DOHH2 (cell line): ENCODE data around the gene VPS37C.

Experiments used
- H3F3A ChIP-seq: fragments of 200-600 bp; sonication (generic), shearing (Covaris generic); 2 replicates; pipeline ENCODE4 v1.6.0; 2016; ENCODE audit warnings: antibody characterized with exemption, mild to moderate bottlenecking; ENCODE audit not compliant: control insufficient read depth, insufficient read depth
- H3K27ac ChIP-seq: fragments of 200-600 bp; sonication (generic); 2 replicates; pipeline ENCODE4 v1.5.1; 2014; ENCODE audit warnings: low read depth, mild to moderate bottlenecking, low read length, moderate library complexity
- H3K27me3 ChIP-seq: fragments of 200-600 bp; sonication (generic); 2 replicates; pipeline ENCODE4 v1.6.1; 2014; ENCODE audit warnings: mild to moderate bottlenecking, low read length, mixed read lengths; ENCODE audit not compliant: control insufficient read depth
- H3K36me3 ChIP-seq: fragments of 200-600 bp; sonication (generic); 2 replicates; pipeline ENCODE4 v1.6.1; 2014; ENCODE audit warnings: mild to moderate bottlenecking, low read length, moderate library complexity, mixed read lengths; ENCODE audit not compliant: control insufficient read depth
- H3K4me1 ChIP-seq: fragments of 200-600 bp; sonication (generic); 2 replicates; pipeline ENCODE4 v1.6.1; 2014; ENCODE audit warnings: mild to moderate bottlenecking, low read length, mixed read lengths; ENCODE audit not compliant: control insufficient read depth
- H3K4me2 ChIP-seq: fragments of 200-600 bp; sonication (generic); 2 replicates; pipeline ENCODE4 v1.6.0; 2014; ENCODE audit warnings: mild to moderate bottlenecking, low read length, moderate library complexity
- H3K4me3 ChIP-seq: fragments of 200-600 bp; sonication (generic); 2 replicates; pipeline ENCODE4 v1.5.1; 2014; ENCODE audit warnings: mild to moderate bottlenecking, low read length, mixed read lengths
- H3K79me2 ChIP-seq: fragments of 200-600 bp; sonication (generic); 2 replicates; pipeline ENCODE4 v1.6.1; 2014; ENCODE audit warnings: mild to moderate bottlenecking, low read length, mixed read lengths; ENCODE audit not compliant: control insufficient read depth
- H3K9me2 ChIP-seq: fragments of 200-600 bp; sonication (generic); replicated peaks from 2 replicates; pipeline ENCODE4 v1.6.1; 2014; ENCODE audit warnings: mild to moderate bottlenecking, low read length, mixed read lengths; ENCODE audit not compliant: control insufficient read depth
- H3K9me3 ChIP-seq: fragments of 200-600 bp; sonication (generic); 2 replicates; pipeline ENCODE4 v1.6.1; 2014; ENCODE audit warnings: antibody characterized with exemption, low read length, mixed read lengths; ENCODE audit not compliant: control insufficient read depth, insufficient read depth
- H4K20me1 ChIP-seq: fragments of 200-600 bp; sonication (generic); 2 replicates; pipeline ENCODE4 v1.6.0; 2014; ENCODE audit warnings: low read depth, mild to moderate bottlenecking, antibody characterized with exemption, low read length, moderate library complexity; ENCODE audit not compliant: control insufficient read depth, insufficient read depth
- EZH2phosphoT487 ChIP-seq: fragments of 200-600 bp; sonication (generic); IDR thresholded peaks from 2 replicates; pipeline ENCODE4 v1.6.1; 2017; ENCODE audit warnings: borderline replicate concordance, mild to moderate bottlenecking, antibody characterized with exemption, low read length, moderate library complexity, mixed read lengths
- TF ChIP-seq, protein P1 (sequence below): fragments of 200-600 bp; sonication (generic); IDR thresholded peaks from one replicate; pipeline ENCODE4 v1.5.1; 2014; ENCODE audit warnings: antibody characterized with exemption, mild to moderate bottlenecking, low read depth, low read length; ENCODE audit not compliant: poor library complexity, severe bottlenecking

The VPS37C gene

DNA sequence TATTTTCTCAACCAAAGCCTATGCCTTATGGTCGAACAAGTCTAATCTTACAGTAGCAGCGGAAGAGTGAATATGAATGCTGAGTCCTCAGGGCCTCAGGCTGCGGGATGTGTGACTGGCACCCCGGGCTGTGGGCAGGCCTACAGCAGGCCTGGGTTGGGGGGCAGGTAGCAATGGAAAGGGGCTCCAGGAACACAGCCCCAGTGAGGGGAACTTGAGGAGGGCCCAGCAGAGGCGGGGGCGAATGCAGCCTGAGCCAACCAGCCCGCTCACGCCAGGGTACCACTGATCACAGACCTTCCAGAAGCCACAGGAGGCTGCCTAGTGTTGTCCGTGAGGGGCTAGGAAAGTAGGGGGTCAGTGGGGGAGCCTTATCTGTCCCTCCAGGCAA lies 70.2 kb downstream of the VPS37C start:
- H3K79me2 ChIP-seq, result no peaks in the 10 kb centered on the region
- no peak overlapping the region for H3K27ac ChIP-seq
- TF ChIP-seq, protein P1, sequence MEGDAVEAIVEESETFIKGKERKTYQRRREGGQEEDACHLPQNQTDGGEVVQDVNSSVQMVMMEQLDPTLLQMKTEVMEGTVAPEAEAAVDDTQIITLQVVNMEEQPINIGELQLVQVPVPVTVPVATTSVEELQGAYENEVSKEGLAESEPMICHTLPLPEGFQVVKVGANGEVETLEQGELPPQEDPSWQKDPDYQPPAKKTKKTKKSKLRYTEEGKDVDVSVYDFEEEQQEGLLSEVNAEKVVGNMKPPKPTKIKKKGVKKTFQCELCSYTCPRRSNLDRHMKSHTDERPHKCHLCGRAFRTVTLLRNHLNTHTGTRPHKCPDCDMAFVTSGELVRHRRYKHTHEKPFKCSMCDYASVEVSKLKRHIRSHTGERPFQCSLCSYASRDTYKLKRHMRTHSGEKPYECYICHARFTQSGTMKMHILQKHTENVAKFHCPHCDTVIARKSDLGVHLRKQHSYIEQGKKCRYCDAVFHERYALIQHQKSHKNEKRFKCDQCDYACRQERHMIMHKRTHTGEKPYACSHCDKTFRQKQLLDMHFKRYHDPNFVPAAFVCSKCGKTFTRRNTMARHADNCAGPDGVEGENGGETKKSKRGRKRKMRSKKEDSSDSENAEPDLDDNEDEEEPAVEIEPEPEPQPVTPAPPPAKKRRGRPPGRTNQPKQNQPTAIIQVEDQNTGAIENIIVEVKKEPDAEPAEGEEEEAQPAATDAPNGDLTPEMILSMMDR, result no peak
- TF ChIP-seq EZH2phosphoT487, result no peak
- H3K9me3 ChIP-seq, result no peaks in the 10 kb centered on the region
- H3K9me2 ChIP-seq, result no peaks in the 10 kb centered on the region
- H3K4me1 ChIP-seq, result peaks cover 38% of the 10 kb centered on the region
- H3K4me2 ChIP-seq, result no peak overlapping the region
- no peaks in the 10 kb centered on the region for H3F3A ChIP-seq
- no peaks in the 10 kb centered on the region for H3K27me3 ChIP-seq
- H4K20me1 ChIP-seq, result no peaks in the 10 kb centered on the region
- H3K4me3 ChIP-seq, result no peak overlapping the region
- H3K36me3 ChIP-seq, result no peaks in the 10 kb centered on the region

DNA sequence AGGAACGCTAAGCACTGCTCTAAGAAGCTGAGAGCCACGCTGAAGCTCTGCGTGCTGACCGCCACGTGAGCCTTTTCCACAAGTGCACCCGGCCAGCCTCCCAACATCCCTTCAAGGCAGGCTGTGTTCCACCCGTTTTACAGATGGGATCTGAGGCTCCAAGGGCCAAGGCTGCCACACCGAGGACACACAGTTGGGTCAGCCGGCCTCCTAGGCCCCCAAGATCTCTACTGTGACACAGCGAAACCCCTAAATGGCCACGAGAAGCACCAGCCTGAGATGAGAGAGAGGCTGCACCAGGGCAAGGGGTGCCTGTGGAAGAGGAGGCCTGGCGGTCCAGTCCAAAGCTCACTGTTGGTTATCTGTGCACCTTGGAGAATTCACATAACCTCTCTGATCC lies 70.7 kb downstream of the VPS37C start:
- no peaks in the 10 kb centered on the region for H3F3A ChIP-seq
- TF ChIP-seq EZH2phosphoT487, result no peak
- TF ChIP-seq, protein P1, result no peak
- H3K27me3 ChIP-seq, result no peaks in the 10 kb centered on the region
- H3K27ac ChIP-seq, result no peak overlapping the region
- no peaks in the 10 kb centered on the region for H3K9me3 ChIP-seq
- peaks cover 35% of the 10 kb centered on the region for H3K4me1 ChIP-seq
- no peak overlapping the region for H3K4me3 ChIP-seq
- no peaks in the 10 kb centered on the region for H3K79me2 ChIP-seq
- no peaks in the 10 kb centered on the region for H3K9me2 ChIP-seq
- no peak overlapping the region for H3K4me2 ChIP-seq
- H3K36me3 ChIP-seq, result no peaks in the 10 kb centered on the region
- no peaks in the 10 kb centered on the region for H4K20me1 ChIP-seq

DNA sequence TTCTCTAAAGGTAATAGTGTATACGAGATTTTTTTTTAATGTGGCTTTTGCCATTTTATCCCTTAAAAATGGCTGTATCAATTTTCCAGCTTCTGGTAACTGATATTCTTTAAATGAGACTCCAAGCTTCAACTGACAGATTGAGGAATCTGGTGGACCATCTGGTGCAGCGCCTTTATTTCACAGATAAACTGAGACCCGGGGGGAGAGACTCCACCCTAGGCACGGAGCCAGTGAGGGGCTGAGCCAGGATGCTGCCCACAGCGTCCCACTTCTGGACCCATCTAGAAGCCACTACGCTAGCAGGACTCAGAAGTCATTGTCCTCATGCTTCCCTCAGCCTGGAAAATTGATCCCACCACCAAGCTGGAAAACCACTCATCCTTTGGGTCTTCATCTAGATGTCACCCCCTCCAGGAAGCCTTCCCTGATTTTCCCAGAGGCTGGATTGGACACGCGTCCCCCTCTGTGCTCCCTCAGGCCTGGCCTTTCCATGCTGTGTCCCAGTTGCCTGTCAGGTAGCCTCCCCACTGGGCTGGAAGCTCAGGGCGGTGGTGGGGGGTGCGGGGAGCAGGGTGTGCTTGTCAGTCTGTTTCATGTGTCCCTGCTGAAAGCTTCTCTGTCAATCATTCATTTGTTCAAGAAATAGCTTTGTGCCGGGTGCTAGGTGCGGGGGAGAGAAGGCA lies 71.3 kb downstream of the VPS37C start:
- H3K4me3 ChIP-seq, result no peak overlapping the region
- TF ChIP-seq EZH2phosphoT487, result no peak
- TF ChIP-seq, protein P1, result no peak
- no peaks in the 10 kb centered on the region for H3K79me2 ChIP-seq

More for the DNA sequence above, 71.3 kb downstream of the VPS37C start:
- H3F3A ChIP-seq, result no peaks in the 10 kb centered on the region
- no peak overlapping the region for H3K27ac ChIP-seq
- no peaks in the 10 kb centered on the region for H3K9me3 ChIP-seq
- H3K4me1 ChIP-seq, result peaks cover 29% of the 10 kb centered on the region
- H3K27me3 ChIP-seq, result no peaks in the 10 kb centered on the region
- no peaks in the 10 kb centered on the region for H3K9me2 ChIP-seq
- H3K36me3 ChIP-seq, result no peaks in the 10 kb centered on the region
- H3K4me2 ChIP-seq, result no peak overlapping the region
- no peaks in the 10 kb centered on the region for H4K20me1 ChIP-seq
